Subcutaneous adipose tissue (tissue), 4 donors: ENCODE measurements around the gene KMO. TPM values are rescaled to one million over a fixed set of nuclear protein-coding genes. Genes with fewer than 3 reads are reported as not detected.

Experiments used
- CTCF ChIP-seq: fragments of 450-650 bp; IDR thresholded peaks from one replicate; pipeline ENCODE4 v1.5.1; 2016; ENCODE audit warnings: low read depth, mild to moderate bottlenecking, control low read depth, antibody characterized with exemption, moderate library complexity
- total RNA-seq, 4 donors: library from RNA; depleted of rRNA; stranded (reverse); fragments of >200 nt; gene quantifications; one replicate each; pipeline ENCODE4 v1.1.0, GENCODE V29; 2016

The KMO gene
- total RNA-seq, 4 donors from 2014 or later = 0.38 to 15.8 (median 3.0) TPM

- no peak for TF ChIP-seq CTCF
Observed at GRCh38 chr1:241630899-241631298, 98.7 kb downstream of the KMO start.

- TF ChIP-seq CTCF = no peak
Observed at GRCh38 chr1:241631674-241632073, 99.5 kb downstream of the KMO start.

- no peak for TF ChIP-seq CTCF
Observed at GRCh38 chr1:241632987-241633386, 100.8 kb downstream of the KMO start.

- no peak for TF ChIP-seq CTCF
Observed at GRCh38 chr1:241635556-241636152, 103.5 kb downstream of the KMO start.

- no peak for TF ChIP-seq CTCF
Observed at GRCh38 chr1:241636291-241636690, 104.1 kb downstream of the KMO start.

- no peak for TF ChIP-seq CTCF
Observed at GRCh38 chr1:241637046-241637590, 104.9 kb downstream of the KMO start.

GRCh38 chr1:241637604-241638003 lies 105.4 kb downstream of the KMO start:
- no peak for TF ChIP-seq CTCF
